GM06990 (cell line): ENCODE data around the gene NKAIN2.

Experiments
- DNase-seq: peaks from one replicate; pipeline ENCODE4 v3.0.0-alpha.2; 2011; ENCODE audit not compliant: insufficient read length; ENCODE audit errors: extremely low read depth
- H3K27me3 ChIP-seq: replicated peaks from 2 replicates; pipeline ENCODE4 v1.6.0; 2011; ENCODE audit warnings: low read length; ENCODE audit not compliant: control insufficient read depth, insufficient read depth
- H3K36me3 ChIP-seq: 2 replicates; pipeline ENCODE4 v1.5.1; 2011; ENCODE audit warnings: low read length; ENCODE audit not compliant: control insufficient read depth, insufficient read depth
- H3K4me3 ChIP-seq: replicated peaks from 2 replicates; pipeline ENCODE4 v1.5.1; 2011; ENCODE audit warnings: low read depth, mild to moderate bottlenecking, control low read depth, low read length
- CTCF ChIP-seq: IDR thresholded peaks from 2 replicates; pipeline ENCODE4 v1.5.1; 2011; ENCODE audit warnings: low read length, control low read depth, mild to moderate bottlenecking, inconsistent platforms; ENCODE audit not compliant: insufficient read depth, poor library complexity, severe bottlenecking

Gene NKAIN2

GRCh38 chr6:123769431-123769830 lies 34.2 kb upstream of the NKAIN2 start:
- no peak overlapping the region for H3K4me3 ChIP-seq
- no peaks in the 10 kb centered on the region for H3K27me3 ChIP-seq
- no peak for DNase-seq
- TF ChIP-seq CTCF: no peak
- H3K36me3 ChIP-seq: no peaks in the 10 kb centered on the region

GRCh38 chr6:123770247-123770949 lies 33.3 kb upstream of the NKAIN2 start:
- DNase-seq: no peak
- H3K27me3 ChIP-seq: no peaks in the 10 kb centered on the region
- H3K4me3 ChIP-seq: no peak overlapping the region
- no peaks in the 10 kb centered on the region for H3K36me3 ChIP-seq
- no peak for TF ChIP-seq CTCF

GRCh38 chr6:123771126-123771525 lies 32.5 kb upstream of the NKAIN2 start:
- no peak overlapping the region for H3K4me3 ChIP-seq
- no peaks in the 10 kb centered on the region for H3K36me3 ChIP-seq
- no peaks in the 10 kb centered on the region for H3K27me3 ChIP-seq
- DNase-seq: no peak
- TF ChIP-seq CTCF: no peak

- TF ChIP-seq CTCF: no peak
These were observed 26.1 kb upstream of the NKAIN2 start for GRCh38 chr6:123777563-123777962.

GRCh38 chr6:123780021-123780420 lies 23.6 kb upstream of the NKAIN2 start:
- Histone ChIP-seq H3K27me3 (no peaks in the 10 kb centered on the region), H3K36me3 (no peaks in the 10 kb centered on the region), H3K4me3 (no peak overlapping the region)
- DNase-seq: no peak
- no peak for TF ChIP-seq CTCF

More at GRCh38 chr6:123777563-123777962, 26.1 kb upstream of the NKAIN2 start:
- Histone ChIP-seq H3K27me3 (no peaks in the 10 kb centered on the region), H3K36me3 (no peaks in the 10 kb centered on the region), H3K4me3 (no peak overlapping the region)
- DNase-seq: no peak

- no peaks in the 10 kb centered on the region for H3K36me3 ChIP-seq
These were observed 19.3 kb upstream of the NKAIN2 start for GRCh38 chr6:123784330-123784729.

More at GRCh38 chr6:123784330-123784729, 19.3 kb upstream of the NKAIN2 start:
- DNase-seq: no peak
- TF ChIP-seq CTCF: no peak
- no peaks in the 10 kb centered on the region for H3K27me3 ChIP-seq
- H3K4me3 ChIP-seq: no peak overlapping the region
